GM18868 (cell line): ENCODE measurements around the gene HDAC11.
"Not testable (repeated sequence)": the region's sequence is repeated elsewhere in the genome, so short reads cannot be mapped to it uniquely, and the experiment has no call there.

Experiments used
- ATAC-seq: cut with Tn5 transposase; IDR thresholded peaks from one replicate; pipeline ENCODE4 v1.9.1; 2021; ENCODE audit warnings: mild to moderate bottlenecking, moderate library complexity; ENCODE audit not compliant: unreplicated experiment

Gene HDAC11

DNA sequence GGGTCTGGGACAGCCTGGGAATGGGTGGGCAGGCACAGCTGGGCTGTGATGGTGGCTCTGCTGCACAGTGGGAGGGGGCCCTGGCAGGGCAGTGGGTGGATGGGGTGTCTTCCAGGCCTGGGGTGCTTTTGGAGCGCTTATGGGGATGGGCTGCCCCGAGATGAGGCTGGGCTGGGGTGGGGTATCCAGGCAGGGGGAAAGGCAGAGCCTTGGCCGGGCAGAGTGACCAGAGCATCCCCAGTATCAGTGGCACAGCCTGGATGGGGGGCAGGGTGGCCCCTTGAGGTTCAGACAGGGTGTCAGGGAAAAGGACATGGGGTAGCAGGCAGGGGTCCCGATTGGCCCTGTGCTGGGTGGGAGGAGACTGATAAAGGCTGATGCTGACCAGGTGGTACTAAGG lies 26.6 kb downstream of the HDAC11 start:
- no peak for ATAC-seq

DNA sequence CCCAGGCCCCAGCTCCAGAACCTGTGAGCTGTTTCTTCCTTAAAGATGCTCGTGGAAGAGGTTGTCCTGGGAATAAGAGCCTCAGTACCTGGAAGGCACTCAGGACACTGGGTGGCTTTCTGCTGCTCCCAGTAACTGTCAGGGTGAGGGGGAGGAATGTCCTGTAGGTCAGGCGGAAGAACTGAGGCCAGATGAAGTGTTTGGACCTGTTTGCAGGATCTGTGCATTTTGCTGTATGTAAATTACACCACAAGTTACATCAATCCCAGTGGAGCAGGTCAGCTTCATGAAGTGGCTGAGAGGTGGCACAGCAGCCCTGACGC lies 27.1 kb downstream of the HDAC11 start:
- no peak for ATAC-seq

DNA sequence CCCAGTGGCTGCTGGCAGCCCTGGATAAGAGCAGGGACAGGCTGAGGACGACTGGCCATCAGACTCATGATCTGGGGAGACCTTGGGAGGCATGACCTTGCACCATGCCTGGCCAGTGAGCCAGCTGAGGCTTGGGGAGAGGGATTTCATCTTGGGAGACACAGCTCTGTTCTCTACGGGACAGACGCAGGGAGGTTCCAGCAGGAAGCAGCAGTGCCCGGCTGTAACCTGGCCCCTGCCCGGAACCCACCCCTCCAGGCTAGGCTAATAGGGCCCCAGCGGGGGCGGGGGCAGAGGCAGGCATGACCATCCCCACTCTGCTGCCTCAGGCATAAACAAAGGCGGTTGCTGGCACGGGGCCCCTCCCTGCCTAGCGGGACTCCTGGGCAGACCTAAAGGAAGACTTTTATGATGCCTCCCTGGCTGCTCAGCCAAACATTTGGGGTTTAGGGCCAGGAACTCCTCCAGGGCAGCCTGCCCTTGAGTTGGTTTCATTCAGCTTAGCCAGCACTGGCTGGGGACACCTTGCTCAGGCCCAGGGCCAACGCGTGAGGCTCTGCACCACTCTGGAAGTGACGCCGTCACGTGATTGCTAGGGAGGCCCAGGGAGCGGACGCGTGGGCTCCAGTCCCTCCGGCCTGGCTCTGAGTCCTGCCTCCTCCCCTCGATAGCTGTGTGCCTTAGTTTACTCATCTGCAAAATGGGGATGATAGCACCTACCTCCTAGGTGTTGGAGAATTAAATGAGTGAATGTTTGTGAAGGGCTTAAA lies 27.6 kb downstream of the HDAC11 start:
- no peak for ATAC-seq

DNA sequence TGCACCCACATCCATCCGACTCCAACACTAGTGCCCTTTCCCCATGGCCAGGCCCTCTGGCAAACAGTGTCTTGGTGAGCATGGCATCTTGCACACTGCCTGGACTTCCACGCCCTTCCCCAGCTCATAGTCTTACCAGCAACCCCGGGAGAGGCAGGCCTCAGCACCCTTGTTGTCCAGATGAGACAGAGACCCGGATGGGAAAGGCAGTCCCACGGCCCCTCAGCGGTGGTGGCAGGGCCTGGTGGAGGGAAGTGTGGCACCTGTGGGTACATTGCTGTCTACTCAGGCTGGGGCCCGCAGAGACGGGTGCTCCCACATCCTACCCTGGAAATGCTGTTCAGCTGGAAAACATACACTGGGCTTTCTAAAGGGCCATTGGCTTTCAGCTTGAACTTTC lies 28.4 kb downstream of the HDAC11 start:
- ATAC-seq, result no peak

DNA sequence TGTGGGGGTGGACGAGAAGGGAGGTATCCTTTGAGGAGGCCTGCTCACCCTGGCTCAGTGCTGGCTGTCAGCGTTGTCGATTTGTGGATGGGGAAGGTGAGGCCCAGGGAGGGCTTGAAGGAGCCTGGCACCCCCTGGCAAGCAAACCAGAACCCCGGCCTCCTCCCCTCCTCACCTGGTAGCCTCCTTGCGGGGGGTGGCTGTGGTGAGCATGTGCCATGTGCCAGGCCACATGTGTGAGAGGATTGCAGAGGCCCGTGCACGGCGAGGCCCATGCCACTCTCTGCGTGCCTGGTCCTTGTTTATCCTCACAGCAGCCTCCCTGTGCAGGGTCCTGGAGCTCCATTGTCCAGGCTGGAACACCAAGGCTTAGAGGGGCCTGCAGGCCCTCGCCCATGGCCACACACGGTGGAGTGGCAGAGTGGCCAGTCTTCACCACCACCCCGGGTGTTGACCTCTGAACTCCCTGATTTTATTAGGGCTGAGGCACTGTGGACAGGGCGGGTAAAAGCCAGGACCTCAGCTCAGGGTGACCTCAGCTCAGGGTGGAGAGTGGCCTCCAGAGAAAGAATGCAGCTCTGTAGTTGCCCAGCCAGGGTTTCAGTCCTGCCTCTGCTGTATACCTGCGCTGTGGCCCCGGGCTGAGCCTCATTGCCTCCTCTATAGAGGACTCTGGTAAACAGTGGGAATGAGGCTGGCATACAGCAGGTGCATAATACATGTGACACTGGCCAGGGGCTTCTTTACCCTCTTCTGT lies 29.1 kb downstream of the HDAC11 start:
- ATAC-seq, result no peak

DNA sequence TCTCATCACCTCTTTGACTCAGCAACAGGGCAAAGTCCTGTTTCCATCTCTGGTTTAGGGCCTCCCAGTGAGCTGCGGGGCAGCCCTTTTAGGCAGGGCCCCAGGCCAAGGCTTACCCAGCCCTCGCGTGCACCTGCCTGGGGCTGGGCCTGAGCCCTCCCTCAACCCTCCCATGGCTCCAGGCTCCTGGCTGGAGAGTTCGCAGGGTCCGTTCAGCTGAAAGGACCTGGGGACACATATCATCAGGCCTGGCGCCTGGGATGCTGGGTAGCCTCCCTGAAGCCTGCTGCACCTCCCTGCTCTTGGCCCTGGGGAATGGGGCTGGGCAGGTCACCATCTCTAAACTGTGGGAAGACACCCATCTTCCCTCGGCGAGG lies 29.7 kb downstream of the HDAC11 start:
- ATAC-seq, result no peak

DNA sequence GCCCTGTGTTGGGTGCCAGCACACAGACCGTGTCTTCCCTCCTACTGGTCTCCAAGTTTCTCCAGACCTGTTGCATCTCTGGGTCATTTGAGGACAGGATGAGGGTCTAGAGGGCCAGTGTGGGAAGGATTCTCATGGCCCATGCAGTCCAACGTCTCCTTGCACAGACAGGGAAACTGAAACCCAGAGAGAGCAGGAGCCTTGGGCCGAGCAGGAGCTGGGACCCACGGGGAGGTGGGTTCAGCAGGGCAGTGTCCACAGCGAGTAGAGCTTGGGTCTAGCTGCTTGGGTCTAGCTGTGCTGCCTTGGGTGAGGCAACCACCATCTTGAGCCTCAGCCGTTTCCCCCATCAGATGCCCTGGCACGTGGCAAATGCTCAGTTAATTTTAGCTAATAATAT lies 32.3 kb downstream of the HDAC11 start:
- ATAC-seq, result no peak

DNA sequence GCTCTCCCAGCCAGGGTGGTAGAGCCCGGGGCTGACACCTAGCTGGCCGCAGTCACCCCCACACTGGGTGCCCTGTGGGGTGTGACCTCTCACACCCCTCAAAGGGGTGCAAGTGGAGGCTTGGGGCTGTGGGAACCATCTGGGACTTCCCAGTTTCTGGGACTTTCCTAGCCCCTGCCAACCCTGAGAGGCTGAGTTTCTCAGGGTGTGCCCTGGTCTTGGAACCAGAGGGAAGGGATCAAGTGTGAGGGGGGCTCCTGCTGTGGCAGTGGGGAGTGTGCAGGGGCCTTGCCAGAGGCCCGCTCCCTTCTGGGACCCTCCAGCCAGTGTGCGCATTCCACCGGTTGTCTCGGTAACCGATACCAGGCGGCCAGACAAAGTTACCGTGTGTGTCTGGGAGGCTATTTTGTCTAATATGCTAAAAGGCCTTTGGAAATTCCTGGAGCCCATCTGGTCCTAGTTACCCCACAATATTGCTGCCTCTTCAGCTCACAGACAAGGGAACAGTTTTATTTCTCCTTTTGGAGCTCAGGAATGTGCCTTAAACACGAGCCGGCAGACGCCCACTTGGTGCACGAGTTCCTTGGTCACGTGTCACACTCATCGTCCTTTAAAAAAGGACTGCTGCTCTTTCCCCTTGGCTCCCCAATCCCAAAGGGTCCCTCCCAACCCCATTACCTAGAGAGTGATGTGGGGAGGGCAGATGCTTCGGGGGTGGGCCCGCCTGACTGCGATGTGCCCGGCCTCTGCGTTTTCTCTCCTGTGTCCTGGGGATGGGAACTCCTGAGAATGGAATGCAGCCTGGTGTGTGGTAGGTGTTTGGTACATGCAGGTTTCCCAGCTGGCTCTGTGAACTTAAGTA lies 33.2 kb downstream of the HDAC11 start:
- no peak for ATAC-seq

DNA sequence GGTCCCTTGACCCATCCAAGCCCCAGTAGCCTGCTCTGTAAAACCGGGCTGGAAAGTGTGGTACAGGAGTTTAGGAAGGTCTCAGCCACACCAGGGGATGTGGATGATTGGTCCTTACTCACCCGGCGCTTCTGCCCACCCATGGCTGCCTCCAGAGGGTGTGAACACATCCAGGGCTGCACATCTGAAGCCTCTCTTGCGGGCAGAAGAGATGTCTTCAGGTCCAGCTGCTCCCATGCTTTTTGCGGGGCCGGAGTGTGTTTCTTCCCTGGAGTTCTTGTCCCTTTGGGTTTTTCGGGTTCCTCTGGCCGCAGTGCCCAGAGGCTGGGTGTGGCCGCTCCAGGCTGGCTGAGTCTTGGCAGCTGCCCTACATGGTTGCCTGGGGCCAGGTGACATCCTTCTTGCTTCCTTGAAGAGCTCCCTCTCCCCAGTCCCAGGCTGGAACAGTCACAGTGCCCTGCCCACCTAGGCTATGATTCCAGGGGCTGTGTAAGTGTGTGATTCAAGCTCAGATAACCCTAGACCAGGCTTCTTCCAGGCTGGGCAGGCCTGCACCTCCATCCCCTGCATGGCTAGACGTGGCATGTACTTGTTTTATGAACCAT lies 33.9 kb downstream of the HDAC11 start:
- no peak for ATAC-seq

DNA sequence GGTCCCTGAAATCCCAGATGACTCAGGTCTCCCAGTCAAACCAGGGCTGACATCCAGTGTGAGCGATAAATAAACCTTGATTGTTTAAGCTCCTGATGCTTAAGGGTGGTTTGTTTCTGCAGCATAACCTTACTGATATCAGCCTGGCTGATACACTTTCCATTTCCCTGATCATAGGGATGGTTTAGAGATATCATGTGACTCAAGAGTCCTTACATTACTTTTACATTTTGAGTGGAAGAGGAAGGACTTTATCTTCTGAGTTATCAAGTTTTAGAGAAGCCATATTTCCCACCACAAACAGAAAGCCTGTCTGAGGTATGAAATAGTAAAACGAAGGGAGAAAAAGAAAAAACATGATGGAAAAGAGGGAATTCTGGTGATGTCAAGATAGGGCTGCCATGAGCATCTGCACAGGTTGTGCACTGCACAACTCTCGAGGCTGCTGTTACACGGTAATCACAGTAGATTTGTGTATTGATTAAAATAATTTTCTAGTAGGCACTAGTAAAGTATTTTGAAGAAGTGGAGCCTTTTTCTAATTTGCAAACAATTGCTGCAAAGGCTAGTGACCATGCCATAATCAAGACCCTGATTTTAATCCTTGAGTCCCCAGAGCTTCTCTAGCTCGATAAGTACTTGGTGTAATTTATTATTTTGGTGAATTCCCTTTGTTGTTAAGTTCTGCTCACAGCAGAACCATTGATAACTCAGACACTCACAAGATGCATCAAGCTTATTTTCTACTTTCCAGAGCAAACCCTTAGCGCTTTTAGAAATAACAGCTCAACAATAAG lies 34.7 kb downstream of the HDAC11 start:
- no peak for ATAC-seq

DNA sequence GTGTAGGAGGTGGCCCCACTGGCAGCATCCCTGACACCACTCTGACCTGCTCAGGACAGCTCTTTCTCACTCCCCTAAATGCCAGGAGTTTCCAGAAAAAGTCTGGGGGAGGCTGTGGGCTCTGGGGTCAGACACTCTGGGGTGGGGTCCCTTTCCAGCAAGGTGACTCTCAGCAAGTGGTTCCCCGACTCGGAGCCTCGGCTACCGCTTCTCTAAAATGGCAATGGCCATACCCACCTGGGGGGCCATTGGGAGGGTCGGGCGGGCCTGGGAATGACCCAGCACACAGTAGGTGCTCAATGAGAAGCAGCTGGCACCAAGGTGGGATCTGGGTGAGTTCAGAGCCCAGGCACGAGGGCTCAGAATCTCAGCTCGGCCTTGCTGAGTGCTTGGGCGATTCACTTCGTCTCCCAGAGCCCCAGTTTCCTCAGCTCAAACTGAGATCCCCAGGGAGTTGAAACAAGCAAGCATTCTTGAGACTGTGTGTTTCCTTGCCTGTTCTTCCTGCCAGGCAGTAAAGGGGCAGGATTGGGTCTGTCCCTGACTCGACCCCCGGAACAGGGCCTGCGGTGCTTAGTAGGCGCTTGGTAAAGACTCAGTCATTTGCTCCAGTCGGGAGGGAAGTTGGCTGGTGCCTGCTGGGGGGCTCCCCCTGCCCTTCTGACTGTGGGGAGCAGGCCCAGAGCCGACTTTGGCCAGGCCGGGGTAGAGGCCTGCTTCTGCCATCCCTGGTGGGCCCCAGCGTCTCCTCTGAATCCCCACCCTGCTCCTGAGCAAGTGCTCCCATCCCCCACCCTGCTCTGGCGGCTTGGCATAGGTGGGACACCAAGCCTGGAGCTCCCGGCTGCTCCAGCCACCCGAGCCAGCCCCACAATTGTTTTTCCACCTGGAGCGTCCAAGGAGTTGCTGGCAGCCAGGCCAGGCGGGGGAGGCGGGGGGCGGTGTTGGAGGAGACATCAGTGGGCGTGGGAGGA lies 36.0 kb downstream of the HDAC11 start:
- ATAC-seq, result no peak

DNA sequence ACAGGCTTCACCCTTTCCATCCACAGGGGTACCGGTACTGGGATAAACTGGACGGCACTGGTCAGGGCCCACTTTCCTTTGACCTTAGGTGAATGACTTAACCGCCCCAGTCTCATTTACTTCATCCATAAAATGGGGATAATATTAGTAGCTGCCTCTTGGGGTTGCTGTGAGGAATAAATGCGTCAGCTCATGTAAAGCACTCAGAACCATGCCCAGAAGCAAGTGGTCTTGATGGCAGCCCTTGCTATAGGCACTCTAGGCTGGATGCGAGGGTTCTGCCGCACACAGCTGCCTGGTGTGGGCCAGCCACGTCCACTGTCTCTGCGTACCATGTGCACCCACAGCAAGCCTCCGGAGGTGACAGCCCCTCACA lies 36.6 kb downstream of the HDAC11 start:
- no peak for ATAC-seq

DNA sequence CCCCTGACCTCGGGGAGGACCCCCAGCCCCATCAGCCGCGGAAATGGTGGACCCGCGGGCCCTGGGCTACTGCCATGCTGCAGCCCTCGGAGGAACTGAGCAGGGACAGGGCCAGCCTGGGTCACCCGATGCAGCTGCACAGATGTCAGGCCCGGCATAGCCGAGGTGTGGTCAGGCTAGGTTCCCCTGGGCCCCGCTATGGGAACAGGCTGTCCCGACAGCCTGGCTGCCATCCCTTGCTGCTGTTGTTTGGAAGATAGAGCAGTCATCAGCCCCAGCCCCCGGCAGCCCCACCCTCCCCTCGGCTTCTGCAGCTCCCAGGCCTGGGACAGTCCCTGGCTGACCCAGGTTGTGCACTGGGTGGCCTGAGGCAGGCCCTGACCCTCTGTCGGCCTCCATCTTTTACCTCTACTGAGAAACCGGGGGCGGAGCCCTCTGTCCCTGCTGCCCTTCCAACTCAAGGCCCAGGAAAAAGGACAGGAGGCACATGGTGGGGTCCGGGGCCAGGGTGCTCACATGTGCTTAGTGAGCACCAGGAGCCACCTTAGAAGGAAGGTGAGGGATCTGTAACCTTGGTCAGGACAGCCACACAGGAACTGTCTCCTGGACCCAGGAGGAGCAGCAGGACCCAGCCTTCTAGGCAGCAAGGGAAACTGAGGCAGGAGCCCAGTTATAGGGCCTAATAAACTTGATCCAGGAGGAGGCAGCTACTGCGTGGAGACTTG lies 37.3 kb downstream of the HDAC11 start:
- ATAC-seq, result no peak

DNA sequence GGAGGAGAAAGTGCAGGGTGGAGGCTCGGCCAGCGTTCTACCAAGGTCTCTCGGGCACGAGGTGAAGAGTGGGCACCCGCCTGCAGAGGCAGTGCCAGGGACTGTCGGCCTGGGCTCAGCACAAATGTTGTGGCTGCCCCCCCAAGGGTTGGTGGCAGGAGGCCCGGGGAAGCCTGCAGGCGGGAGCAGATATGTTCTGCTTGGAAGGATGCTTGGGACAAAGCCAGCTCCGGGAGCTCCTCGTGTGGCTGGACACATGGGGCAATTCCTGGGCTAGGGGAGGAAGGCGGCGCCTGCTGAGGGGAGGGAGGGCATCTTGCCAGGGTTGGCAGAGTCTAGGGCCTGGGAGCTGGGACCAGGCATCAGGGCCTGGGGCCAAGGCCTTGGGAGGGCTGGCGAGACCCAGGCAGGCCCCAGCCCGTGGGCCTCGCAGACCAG lies 38.4 kb downstream of the HDAC11 start:
- ATAC-seq, result no peak

DNA sequence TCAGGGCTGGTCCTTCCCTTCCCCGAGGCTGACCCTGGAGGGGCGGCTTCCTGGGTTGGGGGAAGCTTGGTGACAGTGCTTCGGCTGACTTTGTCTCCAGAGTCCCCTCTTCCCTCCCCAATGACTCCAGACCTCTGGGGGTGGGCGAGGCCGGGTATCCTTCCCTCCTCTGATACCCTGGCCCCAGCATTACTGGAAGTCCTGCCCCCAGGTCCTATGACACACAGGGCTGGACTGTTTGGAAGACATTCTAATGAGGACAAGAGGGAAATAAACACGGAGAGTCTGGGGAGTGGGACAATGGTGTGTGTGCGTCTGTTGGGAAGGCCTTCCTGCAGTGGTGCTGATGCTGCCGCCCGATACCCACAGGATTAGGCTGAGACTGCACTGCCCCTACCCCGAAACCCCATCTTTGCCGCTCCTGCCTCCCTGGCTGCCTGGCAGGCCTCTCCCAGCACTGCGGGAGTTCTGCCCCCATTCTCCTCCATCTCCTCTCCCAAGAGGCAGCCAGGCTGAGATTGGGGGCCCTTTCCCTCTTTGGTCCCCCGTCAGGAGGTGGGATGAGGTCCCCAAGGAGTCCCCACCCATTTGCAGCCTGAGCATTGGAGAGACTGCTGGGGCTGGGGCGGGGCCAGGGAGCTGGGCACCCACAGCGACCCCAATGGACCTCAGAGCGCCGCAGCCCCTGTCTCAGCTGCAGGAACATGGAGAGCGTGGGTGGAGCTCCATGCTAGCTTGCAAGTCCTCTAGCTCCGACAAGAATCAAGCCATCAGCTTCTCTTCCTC lies 39.1 kb downstream of the HDAC11 start:
- no peak for ATAC-seq

DNA sequence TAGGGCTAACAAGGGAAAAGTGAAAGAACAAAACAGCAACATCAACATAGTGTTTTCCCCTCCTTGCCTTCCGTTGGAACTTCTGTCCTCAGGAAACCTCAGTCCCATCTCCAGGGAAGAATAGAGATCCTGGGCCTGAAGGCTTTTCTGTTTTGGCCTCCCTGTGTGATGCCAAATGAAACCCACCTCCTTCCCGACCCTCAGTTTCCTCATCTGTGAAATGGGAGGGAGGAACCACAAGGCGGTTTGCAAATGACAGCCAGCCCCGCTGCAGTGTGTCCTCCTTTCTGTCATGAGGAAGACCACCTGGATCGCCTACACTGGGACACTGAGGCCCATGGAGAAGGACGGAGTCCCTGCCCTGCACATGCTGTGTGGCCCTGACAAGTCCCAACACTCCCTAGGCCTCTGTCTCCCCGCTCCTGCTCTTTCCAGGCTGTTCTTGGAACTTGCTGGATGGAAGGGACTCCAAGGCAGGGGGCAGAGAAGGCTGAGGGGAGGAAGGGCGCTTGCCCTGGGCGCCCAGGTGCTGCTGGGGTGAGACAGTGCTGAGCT lies 40.3 kb downstream of the HDAC11 start:
- ATAC-seq, result no peak

DNA sequence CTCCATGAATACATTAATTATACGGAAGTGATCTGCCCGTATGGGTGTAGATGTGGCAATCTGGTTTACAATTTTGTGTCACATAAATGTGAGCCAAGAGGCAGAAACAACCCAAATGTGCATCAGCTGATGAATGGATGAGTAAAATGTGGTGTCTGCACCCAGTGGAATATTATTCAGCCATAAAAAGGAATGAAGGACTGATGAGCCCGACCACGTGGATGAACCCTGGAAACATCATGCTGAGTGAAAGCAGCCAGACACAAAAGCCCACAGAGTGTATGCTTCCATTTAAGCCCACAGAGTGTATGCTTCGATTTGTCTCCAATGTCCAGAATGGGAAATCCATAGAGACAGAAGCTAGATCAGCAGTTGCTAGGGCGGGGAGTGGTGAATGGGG lies 41.2 kb downstream of the HDAC11 start:
- no peak for ATAC-seq

DNA sequence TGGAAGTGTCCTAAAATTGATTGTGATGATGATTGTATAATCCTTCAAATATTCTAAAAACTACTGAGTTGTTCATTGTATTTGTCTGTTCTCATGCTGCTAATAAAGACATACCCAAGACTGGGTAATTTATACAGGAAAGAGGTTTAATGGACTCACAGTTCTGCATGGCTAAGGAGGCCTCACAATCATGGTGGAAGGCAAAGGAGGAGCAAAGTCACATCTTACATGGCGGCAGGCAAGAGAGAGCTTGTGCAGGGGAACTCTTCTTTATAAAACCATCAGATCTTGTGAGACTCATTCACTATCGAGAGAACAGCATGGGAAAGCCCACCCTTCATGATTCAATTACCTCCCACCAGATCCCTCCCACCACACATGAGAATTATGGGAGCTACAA lies 41.6 kb downstream of the HDAC11 start:
- not testable (repeated sequence) for ATAC-seq
